Lung (tissue), 12 donors: ENCODE data around the gene GMEB2. TPM values are rescaled to one million over a fixed set of nuclear protein-coding genes. Genes with fewer than 3 reads are reported as not detected.
"Not testable (repeated sequence)": the region's sequence is repeated elsewhere in the genome, so short reads cannot be mapped to it uniquely, and the experiment has no call there.

Experiments used
- ATAC-seq: fragments of 200-7000 bp; cut with Tn5 transposase; one replicate; pipeline ENCODE4 v1.9.1; 2020; ENCODE audit warnings: moderate number of reproducible peaks; ENCODE audit not compliant: insufficient read depth, low FRiP score
- DNase-seq, 3 donors: peaks; one replicate each; pipeline ENCODE4 v3.0.0-alpha.2; 2013 to 2017
- H3K27ac ChIP-seq, 2 donors: one replicate each; pipeline ENCODE4 v1.5.1; 2013; ENCODE audit warnings: mild to moderate bottlenecking in 2 of 2, moderate library complexity in 2 of 2, control low read depth in 1 of 2, inconsistent platforms in 1 of 2, low read depth in 1 of 2, low read length in 1 of 2
- H3K27me3 ChIP-seq, 3 donors: one replicate each; pipeline ENCODE4 v1.5.1; 2013; ENCODE audit warnings: low read length in 2 of 3; ENCODE audit not compliant: control insufficient read depth in 3 of 3, insufficient read depth in 3 of 3
- H3K36me3 ChIP-seq, 4 donors: one replicate each; pipeline ENCODE4 v1.5.1; 2013; ENCODE audit warnings: low read length in 4 of 4, mild to moderate bottlenecking in 1 of 4, moderate library complexity in 1 of 4; ENCODE audit not compliant: control insufficient read depth in 4 of 4, insufficient read depth in 4 of 4
- H3K4me1 ChIP-seq, 5 donors: one replicate each; pipeline ENCODE4 v1.5.1; 2013; ENCODE audit warnings: low read length in 5 of 5, mild to moderate bottlenecking in 2 of 5, moderate library complexity in 1 of 5; ENCODE audit not compliant: control insufficient read depth in 5 of 5, insufficient read depth in 5 of 5
- H3K4me3 ChIP-seq: one replicate; pipeline ENCODE4 v1.5.1; 2013; ENCODE audit warnings: mild to moderate bottlenecking, control low read depth, moderate library complexity
- H3K9ac ChIP-seq, 2 donors: one replicate each; pipeline ENCODE4 v1.5.1; 2013; ENCODE audit warnings: low read length in 2 of 2, control low read depth in 1 of 2; ENCODE audit not compliant: insufficient read depth in 1 of 2
- H3K9me3 ChIP-seq, 4 donors: one replicate each; pipeline ENCODE4 v1.5.1; 2013; ENCODE audit warnings: low read length in 3 of 4, mild to moderate bottlenecking in 1 of 4, moderate library complexity in 1 of 4; ENCODE audit not compliant: control insufficient read depth in 4 of 4, insufficient read depth in 3 of 4
- WGBS, 2 donors: extraction: QIAGEN DNeasy Blood & Tissue Kit; methylation state at CpG; one replicate each; pipeline ENCODE4 v1.1.7; 2013; 5-methylcytosine and 5-hydroxymethylcytosine counted together
- polyA plus RNA-seq, 2 donors: library from polyadenylated mRNA; stranded (reverse); fragments of 200-250 nt; gene quantifications; one replicate each; pipeline ENCODE4 v1.2.1, GENCODE V29; 2013
- total RNA-seq, 2 donors: library from RNA; depleted of rRNA in 1 of 2; stranded (reverse); fragments of >200 nt in 1 of 2; gene quantifications; one replicate each; pipeline ENCODE4 v1.2.1, GENCODE V29; 2014 to 2021
- TF ChIP-seq, protein P1 (sequence below): IDR thresholded peaks from 2 replicates; pipeline ENCODE4 v1.5.1; 2012; ENCODE audit warnings: mild to moderate bottlenecking; ENCODE audit errors: control extremely low read depth, extremely low read depth
- donor health status: control.
- donor health status: control.
- donor health status: Bipolar disorder and iron deficiency.
- donor health status: healthy.
- donor health status: DM: yes; HTN: yes; CAD: no.

The GMEB2 gene
- total and polyA plus RNA-seq, 4 donors = 7.6 to 12.9 (median 10.3) TPM

- DNase-seq (peak; percentile 96 to 98 (median 97)), ATAC-seq (peak; percentile 41)
- Histone ChIP-seq H3K27ac (peak within 1 kb of the TSS in 1 of 2 donors; percentile 8), H3K27me3 (no peaks in the 10 kb centered on the region), H3K36me3 (no peaks in the 10 kb centered on the region), H3K4me3 (peak within 1 kb of the TSS; percentile 52), H3K4me1 (peaks cover 0 to 35% (median 17%) of the 10 kb centered on the region in 5 donors), H3K9me3 (no peaks in the 10 kb centered on the region), H3K9ac (no peak within 1 kb of the TSS)
- 1 to 2% methylated on average over 66 to 72 of the region's 73 CpGs for WGBS, 2 donors
- TF ChIP-seq, protein P1, sequence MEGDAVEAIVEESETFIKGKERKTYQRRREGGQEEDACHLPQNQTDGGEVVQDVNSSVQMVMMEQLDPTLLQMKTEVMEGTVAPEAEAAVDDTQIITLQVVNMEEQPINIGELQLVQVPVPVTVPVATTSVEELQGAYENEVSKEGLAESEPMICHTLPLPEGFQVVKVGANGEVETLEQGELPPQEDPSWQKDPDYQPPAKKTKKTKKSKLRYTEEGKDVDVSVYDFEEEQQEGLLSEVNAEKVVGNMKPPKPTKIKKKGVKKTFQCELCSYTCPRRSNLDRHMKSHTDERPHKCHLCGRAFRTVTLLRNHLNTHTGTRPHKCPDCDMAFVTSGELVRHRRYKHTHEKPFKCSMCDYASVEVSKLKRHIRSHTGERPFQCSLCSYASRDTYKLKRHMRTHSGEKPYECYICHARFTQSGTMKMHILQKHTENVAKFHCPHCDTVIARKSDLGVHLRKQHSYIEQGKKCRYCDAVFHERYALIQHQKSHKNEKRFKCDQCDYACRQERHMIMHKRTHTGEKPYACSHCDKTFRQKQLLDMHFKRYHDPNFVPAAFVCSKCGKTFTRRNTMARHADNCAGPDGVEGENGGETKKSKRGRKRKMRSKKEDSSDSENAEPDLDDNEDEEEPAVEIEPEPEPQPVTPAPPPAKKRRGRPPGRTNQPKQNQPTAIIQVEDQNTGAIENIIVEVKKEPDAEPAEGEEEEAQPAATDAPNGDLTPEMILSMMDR = no peak
Measured at GRCh38 chr20:63653041-63653973, 26.4 kb upstream of the GMEB2 start, which contains the start of gene STMN3. STMN3 (minus strand) TSS chr20:63653424; CDS start chr20:63653345, 79 bp downstream.

- no peaks in the 10 kb centered on the region for H3K36me3 ChIP-seq
- H3K9ac ChIP-seq = no peak overlapping the region
- whole genome bisulfite sequencing, 2 donors = 1% methylated on average over 88 to 91 of the region's 91 CpGs
- TF ChIP-seq, protein P1 = no peak
- no peak overlapping the region for H3K27ac ChIP-seq
- H3K9me3 ChIP-seq = no peaks in the 10 kb centered on the region
- peaks cover 0 to 29% (median 10%) of the 10 kb centered on the region in 5 donors for H3K4me1 ChIP-seq
- H3K27me3 ChIP-seq = no peaks in the 10 kb centered on the region
- ATAC-seq (peak; percentile 32), DNase-seq (peak; percentile 68 to 83 (median 70))
- H3K4me3 ChIP-seq = peak overlapping the region; percentile 52
Measured at GRCh38 chr20:63652192-63652980, 25.5 kb upstream of the GMEB2 start.

- Histone ChIP-seq H3K27me3 (no peaks in the 10 kb centered on the region), H3K4me3 (peak overlapping the region; percentile 1), H3K9ac (no peak overlapping the region), H3K36me3 (no peaks in the 10 kb centered on the region), H3K4me1 (peaks cover 0 to 24% (median 8%) of the 10 kb centered on the region in 5 donors), H3K9me3 (no peaks in the 10 kb centered on the region), H3K27ac (no peak overlapping the region)
- ATAC-seq (peak; percentile 49), DNase-seq (no peak)
- TF ChIP-seq, protein P1 = no peak
- WGBS, 2 donors = 14 to 22% methylated on average over 11 of the region's 11 CpGs
Measured at GRCh38 chr20:63651942-63652191, 25.0 kb upstream of the GMEB2 start.

- H3K4me3 ChIP-seq, H3K27ac ChIP-seq, H3K36me3 ChIP-seq, H3K27me3 ChIP-seq, H3K9ac ChIP-seq, H3K9me3 ChIP-seq, DNase-seq, ATAC-seq: not testable (repeated sequence)
- 96 to 100% methylated on average over 21 to 25 of the region's 25 CpGs for WGBS, 2 donors
- H3K4me1 ChIP-seq = peaks cover 0 to 24% (median 8%) of the 10 kb centered on the region in 5 donors
Measured at GRCh38 chr20:63650486-63650885, 23.6 kb upstream of the GMEB2 start.
